ENCODE data around the gene DACT3.
A peak's percentile ranks its signal among the peaks of the same experiment; 100 is the strongest.

Gene DACT3

DNA sequence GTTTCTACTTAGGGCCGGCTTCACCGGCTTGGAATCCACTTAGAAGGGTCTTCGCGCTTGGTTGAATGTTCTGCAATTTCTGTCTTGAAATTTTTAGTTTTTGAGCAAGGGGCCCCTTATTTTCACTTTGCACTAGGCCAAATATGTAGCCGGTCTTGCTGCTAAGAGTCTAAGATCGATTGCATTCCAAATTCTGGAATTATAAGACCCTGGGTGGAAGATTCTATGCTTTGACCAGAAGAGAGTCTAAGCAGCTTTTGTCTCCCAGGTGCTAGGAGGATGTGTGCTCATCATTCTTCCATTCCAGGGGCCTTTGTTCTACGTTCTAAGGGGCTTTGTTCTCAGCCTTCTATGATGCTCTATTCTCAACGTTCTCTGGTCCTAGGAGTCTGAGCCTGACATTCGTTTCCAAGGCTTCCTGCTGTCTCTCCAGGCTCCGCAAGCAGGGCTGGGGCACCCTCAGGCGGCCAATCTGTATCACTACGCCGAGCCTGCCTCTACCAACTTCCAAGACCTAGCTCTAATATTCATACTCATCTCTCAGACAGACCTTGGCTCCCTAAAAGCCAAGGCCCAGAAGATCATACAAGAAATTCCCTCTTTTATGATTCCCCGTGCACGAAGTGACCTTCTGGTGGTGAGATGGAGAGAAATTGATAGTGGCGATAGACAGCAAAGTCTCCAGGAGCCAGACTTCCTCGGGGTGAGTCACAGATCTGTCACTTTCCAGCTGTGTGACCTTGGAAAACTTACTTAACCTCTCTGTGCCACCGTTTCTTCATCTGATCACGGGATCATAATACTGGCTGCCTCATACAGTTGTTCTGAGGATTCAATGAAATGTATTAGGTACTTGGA is 982 bp upstream of the DACT3 start:
- peak; percentile 70 to 76 for DNase-seq

DNA sequence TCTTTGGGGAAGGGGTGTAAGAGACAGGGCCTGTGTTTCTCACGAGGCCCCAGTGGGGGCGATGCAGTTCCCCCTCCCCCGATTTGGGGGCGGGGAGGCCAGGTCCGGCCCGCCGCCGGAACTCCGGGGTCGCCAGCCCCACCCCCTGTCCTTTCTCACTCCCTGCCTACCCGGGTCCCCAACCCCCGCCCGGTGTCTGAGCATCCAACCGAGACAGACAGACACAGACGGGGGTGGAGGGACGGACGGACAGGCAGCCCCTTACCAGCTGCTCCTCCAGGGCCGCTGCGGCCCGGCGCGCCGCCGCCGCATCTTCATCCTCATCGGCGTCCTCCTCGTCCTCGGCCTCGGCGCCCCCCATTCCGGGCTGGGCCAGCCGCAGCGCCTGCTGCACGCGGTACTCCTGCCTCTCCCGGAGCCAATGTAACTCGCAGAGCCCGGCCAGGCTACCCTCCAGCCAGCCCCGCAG is 397 bp downstream of the DACT3 start:
- no peak for DNase-seq

DNA sequence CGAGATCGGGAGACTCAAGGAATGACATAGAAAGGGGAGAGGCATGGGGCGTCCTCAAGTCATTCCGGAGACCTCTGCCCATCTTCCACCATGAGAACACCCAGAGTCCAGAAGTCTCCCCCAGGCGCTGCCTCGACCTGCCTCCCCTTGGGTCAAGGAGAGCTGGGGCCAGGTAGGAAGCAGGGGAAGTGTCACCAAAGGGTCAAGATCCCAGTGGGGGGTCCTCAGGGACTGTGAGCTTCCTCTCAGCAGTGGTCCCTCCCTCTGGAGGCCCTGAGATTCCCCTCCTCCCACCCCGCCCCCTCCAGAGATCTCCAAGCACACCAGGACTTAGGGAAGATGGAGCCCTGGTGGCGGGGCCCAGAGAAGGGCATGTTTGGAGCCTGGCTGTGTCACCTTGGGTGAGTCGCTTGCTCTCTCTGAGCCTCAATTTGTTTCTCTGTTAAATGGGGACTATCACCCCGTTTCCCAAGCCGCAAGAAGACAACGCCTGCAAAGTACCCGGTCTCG is 919 bp downstream of the DACT3 start:
- DNase-seq, result no peak

DNA sequence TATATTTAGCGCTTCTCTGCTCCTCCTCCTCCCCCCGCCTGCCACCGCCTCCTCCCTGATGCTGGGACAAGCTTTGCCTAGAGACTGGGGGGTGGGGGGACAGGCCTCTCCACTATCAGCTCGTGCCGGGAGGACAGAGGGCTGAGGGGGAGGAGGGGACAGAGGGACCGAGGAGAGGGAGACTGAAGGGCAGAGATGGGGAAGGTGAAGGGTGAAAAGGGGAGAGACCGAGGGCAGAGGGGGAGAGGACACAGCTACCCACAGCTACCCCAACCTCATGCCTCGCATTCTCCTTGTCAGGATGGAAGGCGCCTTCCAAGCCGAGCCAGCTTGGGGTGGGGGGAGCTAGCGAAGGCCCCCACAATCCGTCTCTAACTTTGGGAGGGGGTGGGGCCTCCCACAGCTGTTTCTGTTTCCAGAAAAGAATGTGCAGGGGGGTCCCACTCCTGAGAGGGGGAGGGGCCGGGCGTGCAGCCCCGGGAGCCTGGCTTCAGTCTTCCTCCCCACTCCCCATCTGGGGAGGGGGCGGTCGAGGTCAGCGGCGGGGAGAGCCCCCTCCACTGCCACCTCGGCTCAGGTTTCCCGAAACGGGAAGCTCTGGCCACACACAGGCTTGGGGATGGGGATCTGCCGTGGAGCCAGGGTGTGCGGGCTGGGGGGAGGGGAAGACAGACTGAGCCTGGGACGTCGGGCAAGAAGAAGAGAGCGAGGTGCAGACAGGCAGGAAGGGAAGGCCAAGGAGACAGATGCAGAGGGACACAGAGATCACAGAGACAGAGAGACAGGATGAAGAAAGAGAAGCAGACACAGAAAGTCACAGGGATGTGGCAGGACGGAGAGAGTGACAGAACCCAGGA is 1.6 kb downstream of the DACT3 start:
- DNase-seq, result peak in 1 of 2 donors; percentile 10

DNA sequence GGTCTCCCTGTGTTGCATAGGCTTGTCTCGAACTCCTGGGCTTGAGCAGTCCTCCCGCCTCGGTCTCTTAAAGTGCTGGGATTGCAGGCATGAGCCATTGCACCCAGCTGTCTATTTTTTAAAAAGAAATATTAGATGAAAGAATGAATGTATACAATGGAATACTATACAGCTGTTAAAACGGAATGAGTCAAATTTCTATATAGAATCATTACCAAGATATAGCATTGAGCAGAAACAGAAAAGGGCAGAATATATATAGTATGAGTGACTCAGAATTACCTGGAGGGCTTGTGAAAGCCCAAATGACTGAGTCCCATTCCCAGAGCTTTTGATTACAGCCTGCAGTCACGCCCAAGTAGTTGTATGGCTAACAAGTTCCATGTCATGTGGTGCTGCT is 4.4 kb downstream of the DACT3 start:
- DNase-seq, result no peak

DNA sequence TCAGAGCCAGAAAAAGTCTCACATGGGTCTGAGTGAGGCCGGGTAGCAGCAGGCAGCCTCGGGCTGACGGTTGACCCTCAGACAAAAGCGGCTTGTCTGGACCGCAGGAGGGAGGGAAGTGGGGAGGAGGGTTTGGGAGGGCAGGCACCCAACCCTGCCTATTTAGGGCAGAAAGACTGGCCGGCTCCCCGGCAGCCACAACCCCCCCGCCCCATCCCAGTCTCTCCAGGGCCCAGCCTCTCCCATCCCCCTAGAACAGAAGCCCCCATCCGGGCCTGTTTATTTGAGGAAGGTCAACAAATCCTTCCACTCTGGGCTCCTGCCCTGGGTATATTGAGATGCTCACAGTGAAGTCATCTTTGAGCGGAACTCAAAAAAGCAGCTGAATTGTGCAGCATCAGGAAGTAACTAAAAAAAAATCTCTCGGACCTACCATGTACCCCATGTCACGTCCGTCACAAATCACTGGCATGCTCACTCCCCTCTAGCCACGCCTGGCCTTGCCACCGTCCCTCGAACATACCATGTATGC is 6.3 kb downstream of the DACT3 start:
- no peak for DNase-seq

DNA sequence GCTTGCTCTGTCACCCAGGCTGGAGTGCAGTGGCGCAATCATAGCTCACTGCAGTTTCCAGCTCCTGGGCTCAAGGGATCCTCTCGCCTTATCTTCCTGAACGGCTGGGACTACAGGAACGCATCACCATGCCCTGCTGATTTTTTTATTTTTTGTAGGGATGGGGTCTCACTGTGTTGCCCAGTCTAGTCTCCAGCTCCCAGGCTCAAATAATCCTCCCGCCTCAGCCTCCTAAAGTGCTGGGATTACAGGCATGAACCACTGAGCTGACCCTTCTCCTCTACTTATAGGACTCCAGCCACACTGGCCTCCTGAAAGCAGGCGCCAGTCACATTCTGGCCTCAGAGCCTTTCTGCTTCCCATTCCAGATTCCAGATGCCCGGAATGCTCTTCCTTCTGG is 10.5 kb downstream of the DACT3 start:
- no peak for DNase-seq

DNA sequence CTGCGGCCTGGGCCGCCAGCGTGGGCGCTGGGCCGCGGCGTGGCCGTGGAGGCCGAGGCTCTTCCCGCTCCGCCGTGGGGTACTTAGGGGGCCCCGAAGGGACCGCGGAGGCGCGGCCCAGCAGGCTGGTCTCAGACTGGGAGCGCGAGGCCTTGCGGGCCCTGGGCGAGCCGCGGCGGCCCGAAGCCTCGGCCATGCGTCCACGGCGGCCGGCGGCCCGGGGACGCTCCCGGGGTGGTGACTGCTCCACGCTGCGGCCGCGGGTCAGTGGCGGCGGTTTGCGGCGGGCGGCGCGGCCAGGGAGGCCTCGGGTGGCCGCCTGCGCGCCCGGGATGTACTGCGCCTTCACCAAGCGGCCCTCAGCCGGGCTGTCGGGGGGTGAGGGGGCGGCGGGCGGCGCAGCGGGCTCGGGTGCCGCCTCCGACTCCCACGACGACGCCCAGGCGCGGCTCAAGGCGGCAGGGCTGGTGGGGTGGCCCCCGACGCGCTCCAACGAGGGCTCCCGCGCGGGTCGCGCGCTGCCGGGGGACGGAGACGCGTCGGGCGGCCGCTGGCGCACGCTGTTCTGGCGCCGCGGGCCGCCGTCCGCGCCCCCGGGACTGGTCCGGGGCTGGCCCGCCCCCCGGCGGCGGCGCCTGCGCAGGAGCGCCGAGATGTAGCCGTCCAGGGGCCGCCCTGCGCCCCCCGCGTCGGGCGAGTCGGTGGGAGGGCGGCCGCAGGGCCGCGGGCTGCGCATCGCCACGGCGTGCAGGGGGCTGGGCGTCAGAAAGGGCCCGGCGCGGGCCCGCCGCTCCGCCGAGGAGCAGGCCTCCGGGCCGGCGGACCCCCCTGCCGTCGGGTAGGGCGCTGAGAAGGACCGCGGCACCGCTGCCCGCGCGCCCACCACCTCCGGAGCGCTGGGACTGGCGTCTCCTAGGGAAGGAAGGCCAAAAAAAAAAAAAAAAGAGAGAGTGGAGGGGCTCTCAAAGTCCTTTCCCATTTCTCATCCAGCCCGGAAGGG is 11.7 kb downstream of the DACT3 start:
- no peak for DNase-seq

DNA sequence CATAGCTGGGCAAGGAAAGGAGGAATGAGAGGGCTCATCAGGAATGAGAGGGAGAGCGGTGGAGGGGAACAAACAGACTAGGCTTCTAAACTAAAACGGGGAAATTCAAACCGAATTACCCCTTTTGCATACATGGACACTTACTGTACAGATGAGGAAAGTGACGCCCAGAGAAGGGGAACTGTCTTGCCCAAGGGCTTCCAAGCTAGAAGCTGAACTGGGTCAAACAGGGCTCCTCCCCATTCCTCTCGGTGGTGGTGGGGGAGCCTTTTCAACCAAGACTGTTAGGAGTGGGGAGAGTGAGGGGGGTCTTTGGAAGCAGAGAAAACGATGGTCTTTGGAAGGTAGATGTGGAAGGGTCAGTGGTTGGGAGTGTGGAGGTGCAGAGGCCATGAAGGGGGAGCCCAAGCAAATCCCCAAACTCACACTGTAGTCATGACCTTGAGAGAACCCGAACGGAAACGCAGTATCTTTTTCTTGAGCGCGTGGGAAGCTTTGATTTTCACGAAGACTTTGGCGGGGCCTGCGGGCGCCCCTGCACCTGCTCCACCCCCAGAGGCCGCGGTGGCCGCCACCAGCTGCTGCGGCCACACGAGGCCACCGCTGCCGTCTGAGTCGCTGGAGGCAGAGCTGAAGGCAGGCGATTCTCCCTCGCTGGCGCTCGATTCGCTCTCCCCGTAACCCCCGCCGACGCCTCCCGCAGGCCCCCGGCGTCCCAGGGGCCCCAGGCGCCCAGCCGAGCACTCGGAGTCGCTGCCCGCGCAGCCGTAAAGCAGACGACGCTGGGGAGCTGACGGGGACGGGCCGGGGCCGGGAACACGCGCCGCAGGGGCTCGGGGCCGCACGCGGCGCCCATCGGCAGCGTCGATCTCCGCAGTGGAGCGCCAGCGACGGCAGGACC is 12.7 kb downstream of the DACT3 start:
- no peak for DNase-seq

DNA sequence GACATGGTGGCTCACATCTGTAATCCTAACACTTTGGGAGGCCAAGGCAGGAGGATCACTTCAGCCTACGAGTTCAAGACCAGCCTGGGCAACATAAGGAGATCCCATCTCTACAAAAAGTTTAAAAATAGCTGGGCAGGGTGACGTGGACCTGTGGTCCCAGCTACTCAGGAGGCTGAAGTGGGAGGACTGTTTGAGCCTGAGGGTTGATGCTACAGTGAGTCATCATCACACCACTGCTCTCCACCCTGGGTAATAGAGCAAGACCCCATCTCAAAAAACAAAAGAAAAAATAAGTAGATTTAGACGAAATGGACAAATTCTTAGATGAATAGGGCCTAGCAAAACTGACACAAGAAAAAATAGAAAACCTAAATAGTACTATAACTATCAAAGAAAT is 14.6 kb downstream of the DACT3 start:
- no peak for DNase-seq

DNA sequence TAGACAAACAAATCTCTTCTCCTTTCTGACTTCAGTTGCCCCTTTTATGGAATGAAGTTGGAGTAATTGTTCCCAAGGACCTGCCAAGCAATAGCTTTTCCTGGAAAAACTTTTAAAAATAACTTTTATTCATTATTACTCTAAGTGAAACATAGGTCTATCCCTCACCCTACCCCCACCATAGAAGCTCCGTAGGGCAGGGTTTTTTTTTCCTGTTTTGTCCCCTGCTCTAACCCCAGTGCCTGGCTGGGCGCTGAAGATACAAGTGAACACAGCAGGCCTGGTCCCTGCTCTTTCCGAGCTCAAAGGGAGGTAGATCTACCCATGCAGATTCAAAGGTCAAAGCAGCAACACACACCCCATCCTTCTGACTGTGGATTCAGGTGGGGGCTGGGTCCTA is 16.3 kb downstream of the DACT3 start:
- DNase-seq, result no peak

DNA sequence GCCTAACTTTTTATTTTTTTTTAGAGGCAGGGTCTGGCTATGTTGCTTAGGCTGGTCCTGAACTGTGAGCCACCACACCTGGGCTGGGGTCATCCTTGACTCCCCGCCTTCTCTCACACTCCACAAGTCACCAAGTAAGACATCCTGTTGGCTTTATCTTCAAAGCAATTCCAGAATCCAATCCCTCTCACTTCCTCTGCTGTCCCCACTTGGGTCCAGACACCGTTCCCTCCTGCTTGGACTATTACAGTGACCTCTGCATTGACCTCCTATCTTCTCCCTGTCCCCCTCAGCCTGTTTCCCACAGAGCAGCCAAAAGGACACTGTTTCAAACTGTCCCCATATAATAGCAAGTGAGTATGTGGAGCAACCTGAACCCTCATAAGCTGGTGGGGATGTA is 20.3 kb downstream of the DACT3 start:
- DNase-seq, result no peak

DNA sequence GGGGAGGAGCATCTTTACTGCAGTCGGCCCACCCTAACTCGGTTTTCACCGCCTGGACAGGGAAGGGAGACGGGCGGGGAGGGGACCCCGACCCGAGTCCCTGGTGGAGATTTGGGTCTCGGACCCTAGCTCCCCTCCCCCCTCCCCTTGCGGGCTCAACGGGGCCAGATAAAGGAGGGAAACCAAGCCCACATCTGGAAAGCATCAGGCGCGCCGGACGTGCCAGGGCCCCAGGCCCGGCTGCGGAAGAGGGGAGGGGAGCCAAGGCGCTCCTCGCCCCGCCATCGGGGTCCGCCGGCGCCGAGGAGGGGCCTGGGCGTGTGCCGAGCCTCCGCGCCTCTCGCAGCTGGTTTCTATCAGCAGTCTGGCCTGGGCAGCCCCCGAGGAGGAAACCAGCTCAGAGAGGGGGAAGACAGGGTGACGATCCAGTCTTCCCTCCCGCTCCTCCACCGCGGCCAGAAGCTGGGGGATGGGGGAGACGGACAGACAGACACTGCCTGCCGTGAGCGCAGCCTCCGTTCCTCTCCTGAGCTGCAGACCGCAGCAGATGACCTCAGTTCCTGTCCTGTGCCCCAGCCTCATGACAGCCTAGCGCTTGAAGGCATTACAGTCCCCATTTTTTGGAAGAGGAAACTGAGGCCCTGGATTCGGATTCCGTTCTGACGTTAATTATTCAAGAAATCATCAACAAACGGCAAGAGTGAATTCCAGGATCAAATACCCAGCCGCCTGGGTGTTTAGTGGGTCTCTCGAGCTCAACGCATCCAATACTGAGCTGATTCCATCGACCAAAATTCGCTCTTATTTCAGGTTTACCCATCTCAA is 21.4 kb downstream of the DACT3 start:
- no peak for DNase-seq

DNA sequence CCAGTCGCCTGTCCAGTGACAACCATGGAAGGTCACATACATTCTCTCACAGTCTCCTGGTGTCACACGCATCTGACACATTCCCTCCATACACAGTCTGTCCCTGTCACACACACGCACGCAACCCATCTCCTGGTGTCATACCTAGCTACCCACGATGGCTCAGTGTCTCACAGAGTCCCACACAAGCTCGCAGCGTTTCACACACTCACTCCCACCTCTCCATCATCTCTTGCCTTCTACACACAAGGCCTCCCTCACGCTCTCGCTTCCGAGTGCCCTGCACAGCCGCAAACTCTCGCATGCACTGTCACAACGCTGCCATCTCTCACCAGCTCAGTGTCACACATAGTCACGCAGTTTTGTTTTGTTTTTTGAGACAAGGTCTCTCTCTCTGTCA is 23.8 kb downstream of the DACT3 start:
- DNase-seq, result no peak

DNA sequence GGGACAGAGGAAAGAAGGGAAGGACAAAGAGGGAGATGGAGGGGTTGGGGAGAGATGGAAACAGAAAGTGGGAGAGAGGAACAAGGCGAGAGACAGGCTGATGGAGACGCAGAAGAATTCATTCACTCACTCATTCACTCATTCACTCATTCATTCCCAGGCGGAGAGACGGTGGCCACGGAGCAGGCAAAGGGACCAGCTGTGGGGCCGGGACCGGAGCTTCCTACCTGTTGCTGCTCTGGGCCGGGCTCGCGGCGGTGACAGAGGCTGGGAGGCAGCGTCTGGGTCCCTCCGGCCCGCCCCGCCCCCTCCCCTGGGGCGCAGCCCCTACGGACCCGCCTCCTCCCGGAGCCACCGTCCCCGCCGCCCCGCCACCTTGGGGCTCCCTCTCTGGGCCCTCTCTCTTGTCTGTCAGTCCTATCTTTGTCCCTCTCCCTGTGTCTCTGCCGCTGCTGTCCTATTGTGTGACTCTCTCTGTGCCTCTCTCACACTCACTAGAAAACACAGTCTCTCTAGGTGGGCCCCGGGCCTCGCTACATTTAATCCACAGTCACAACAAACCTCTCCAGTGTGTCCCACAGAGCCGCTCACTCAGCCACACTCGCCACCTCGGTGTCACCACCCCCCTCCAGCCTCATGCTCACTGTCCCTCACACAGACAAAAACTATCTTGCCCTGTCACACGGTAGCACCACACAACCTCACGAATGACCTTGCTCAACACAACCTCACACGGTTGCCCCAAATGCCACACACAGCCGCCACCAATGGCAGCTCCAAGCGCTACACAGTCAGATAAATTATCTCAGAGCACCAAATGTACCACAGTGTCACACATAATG is 24.8 kb downstream of the DACT3 start, which contains the start of gene GNG8:
TSS of gene GNG8 (minus strand) at position 283 of the 842 bp plus-strand sequence. CDS start 1,520 bp downstream, outside the sequence.
- no peak for DNase-seq

DNA sequence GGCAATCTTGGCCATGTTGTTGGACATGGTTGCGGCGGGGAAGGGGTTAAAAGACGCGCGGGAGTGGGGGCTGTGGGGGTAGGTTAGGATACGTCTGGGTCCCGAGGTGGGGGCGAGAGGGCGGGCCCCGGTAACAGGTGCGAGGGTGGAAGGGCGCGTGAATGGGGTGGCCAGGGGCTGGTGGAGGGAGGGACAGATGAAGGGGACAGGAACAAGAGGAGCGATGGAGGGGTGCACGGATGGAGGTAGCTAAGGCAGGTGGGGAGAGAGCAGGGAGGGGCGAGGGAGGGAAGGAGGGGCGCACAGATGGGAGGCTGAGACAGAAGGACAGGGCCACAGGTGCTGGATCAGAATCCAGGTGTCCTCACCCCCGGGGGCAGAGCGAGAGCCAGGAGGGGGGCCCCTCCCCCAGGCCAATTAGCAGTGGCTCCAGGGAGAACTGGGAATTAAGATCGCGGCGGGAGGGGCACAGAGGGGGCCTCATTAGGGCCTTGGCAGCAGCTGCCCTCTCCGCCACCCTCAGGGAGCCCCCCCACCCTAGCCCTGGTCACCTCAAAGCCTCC is 26.2 kb downstream of the DACT3 start:
- DNase-seq, result no peak

DNA sequence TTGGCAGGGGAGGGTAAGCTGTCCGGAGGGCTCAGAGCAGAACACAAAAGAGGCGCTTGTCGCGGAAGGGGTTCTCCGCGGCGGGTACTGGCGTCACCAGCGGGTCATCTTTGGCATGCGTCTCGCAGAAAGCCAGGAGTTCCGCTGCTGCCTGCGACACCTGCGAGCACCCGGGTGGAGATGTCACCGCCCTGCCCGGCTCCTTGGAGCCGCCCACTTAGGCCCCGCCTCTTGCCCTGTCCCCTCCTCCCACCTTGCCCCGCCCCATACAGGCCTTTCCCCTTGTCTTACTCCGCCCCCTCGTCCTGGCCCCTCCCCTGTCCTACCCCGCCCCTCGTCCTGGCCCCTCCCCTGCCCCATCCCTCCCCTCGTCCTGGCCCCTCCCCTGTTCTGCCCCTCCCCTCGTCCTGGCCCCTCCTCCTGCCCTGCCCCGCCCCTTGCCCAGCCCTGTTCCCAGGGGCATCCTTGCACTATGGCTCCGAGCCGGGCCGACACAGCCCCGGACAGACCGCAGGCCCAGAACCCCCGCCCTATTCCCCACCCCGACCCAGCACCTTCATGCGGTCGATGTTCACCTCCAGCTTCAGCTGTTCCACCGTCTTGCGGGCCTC is 26.8 kb downstream of the DACT3 start:
- DNase-seq, result peak; percentile 96 to 97

DNA sequence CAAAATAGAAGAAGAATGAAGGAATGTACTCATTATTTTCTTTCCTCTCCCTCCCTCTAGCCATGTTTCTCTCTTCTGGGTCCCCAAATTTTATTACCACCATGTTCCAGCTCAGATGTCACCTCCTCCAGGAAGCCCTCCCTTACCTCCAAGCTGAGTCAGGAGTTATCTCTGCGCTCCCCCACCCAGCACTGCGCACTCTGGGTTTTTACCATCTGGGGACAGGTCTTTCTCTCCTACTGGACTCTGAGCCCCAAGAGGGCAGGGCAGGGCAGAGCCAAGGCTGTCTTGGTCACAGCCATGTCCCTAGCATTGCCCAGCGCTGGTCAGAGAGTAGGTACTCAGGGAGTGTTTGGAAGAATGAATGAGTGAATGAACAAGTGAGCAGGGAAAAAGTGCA is 27.9 kb downstream of the DACT3 start:
- DNase-seq, result no peak
